ENCODE data around the gene UAP1L1.
"Not testable (repeated sequence)": the region's sequence is repeated elsewhere in the genome, so short reads cannot be mapped to it uniquely, and the experiment has no call there.

The UAP1L1 gene

DNA sequence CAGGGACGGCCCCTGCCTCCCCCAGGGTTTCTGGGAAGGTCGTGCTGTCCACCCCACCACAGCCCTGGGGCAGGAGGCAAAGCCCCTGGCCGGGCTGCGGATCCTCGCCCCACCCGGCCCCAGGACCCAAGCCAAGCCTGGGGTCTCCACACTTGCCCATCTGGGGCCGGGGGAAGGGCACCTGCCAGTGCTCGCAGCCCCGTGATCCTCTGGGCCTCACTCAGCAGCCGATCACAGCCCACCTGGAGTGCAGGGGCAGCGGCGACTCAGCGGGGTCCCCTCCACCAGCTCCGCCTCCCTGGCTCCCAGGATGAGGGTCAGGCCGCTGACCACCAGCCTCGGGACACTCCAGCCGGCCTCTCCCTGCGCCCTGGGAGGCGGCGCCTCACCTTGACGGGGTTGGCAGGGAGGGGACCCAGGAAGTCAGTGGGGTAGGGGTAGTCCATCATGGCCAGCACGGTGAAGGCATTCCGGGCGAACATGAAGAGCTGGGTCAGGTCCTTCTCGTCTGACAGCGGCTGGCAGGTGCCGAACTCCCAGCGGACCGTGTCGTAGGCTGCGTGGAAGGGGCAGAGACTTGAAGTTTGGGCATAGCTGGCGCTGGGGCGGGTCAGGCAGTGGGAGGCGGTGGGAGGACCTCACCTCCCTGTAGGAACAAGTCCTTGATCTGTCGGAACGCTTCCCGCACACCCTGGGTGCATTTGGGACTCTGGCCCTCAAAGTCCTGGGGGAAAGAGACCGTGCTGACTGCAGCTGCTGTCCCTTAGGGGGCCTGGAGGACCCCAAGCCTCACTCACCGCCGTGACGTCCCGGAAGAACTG is 35.5 kb downstream of the UAP1L1 start:
- no peak for DNase-seq (ENCODE audit: extremely low read depth in 1 of 2, low read depth in 1 of 2)

GRCh38 chr9:137113385-137114159 is 36.3 kb downstream of the UAP1L1 start:
- DNase-seq (ENCODE audit: extremely low read depth in 1 of 2, low read depth in 1 of 2) = no peak

DNA sequence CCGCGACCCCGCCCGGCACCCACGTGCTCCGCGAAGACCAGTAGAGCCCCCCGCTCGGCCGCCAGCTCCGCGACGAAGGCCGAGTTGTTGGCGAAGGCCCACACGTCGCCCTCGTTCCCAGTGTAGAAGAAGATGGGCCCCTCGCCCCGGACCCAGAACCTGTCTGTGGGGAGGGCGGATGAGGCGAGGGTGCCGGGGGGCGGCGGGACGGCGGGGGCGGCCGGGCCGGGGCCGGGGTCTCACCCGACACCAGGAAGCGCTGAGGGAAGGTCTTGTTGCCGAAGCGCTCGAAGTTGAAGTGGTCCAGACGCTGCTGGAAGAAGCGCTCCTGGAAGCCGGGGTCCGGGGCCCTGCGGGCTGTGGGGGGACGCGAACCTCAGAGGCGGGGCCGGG is 36.9 kb downstream of the UAP1L1 start:
- DNase-seq (ENCODE audit: extremely low read depth in 1 of 2, low read depth in 1 of 2) = no peak

DNA sequence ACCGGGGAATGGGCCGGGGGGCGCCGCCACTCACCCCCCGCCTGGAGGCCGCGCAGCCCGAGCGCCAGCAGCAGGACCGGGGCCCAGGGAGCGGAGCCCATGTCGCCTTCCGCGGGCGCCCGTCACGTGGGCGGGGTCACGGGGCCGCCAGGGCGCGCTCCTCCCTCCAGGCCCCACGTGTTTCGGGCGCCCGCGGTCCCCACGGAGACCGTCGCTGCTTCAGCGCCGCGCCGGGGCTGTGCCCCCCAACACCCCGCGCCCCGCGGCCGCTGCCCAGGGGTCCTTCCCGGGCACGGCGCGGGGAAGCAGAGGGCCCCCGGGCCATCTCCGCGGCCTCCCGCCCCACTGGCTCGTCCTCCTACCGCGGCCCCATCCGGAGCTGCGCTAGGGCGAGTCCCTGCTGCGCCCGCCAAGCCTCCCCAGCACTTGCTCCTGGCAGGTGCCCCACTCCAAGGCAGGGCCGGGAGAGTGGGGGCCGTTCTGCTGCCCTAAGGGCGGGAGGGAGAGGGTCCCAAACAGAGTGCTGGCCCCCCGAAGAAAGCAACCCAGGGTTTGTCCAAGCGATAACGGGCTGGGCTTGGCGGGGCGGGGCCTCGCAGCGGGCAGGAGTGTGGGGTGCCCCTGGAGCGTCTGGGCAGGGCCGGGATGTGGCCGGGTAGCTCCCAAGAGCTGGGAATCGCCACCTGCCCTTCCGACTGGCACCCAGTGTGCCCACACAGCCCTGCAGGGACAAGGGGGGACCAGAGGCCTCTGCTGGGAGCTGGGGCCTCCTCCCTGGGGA is 37.5 kb downstream of the UAP1L1 start, which contains the start of gene DPP7:
Gene DPP7, minus strand, starts transcription at position 121 of the 781 bp plus-strand sequence. Its CDS starts 20 bp downstream, at position 101.
- peak; percentile 40 to 75 for DNase-seq (ENCODE audit: extremely low read depth in 1 of 2, low read depth in 1 of 2)

DNA sequence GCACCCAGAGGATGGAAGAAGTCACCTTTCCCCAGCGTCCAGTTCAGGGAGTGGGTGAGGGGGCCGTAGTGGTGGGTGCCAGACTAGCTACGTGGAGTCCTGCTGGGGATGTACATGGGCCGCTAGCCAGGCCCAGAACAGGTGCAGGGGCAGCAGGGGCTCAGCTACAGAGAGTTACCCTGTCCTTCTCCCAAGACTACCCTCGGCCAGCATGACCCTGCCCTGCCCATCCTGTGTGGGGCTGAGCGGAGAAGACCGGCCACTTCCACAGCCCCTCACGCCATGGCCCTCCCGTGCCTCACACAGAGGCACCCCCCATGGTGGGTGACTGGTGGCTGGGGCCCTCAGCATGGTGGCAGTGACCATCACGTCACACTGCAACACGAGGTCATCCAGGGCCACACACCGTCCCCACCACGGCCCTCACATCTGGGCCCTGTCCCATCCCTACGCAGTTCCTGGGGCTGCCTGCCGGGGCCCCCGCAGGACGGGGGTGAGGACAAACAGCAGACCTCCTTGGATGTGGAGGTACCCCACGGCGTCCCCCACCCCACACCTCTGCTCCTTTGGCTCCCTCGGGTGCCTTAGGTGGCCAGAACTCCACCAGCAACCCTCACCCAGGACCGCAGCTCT is 38.2 kb downstream of the UAP1L1 start:
- DNase-seq (ENCODE audit: extremely low read depth in 1 of 2, low read depth in 1 of 2) = no peak

DNA sequence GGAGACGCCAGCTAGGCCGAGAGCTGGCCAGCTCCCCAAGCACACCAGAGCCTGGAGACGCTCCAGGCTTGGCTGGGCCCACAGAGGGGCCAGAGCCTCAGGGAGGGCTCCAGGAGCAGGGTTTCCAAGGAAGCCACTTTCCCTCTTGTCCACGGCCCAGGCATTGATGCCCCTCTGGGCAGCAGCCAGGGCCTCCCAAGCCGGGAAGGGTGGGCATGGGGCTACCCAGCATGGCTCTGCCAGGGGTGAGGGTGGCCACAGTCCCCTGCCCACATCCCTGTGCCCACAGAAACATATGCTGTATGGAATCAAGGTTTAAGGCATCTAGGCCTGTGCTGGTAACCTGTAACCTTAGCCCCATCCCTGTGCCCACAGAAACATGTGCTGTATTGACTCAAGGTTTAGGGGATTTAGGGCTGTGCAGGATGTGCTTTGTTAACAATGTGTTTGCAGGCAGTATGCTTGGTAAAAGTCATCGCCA is 38.8 kb downstream of the UAP1L1 start:
- no peak for DNase-seq (ENCODE audit: extremely low read depth in 1 of 2, low read depth in 1 of 2)

DNA sequence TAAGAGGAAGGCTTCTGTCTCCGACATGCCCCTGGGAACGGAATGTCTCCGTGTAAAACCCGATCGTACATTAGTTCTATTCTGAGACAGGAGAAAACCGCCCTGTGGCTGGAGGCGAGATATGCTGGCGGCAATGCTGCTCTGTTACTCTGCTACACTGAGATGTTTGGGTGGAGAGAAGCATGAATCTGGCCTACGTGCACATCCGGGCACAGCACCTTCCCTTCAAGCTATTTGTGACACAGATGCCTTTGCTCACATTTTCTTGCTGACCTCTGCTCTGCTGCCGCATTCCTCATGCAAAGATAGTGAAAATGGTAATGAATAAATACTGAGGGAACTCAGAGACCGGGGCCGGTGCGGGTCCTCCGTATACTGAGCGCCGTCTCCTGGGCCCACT is 39.4 kb downstream of the UAP1L1 start:
- no peak for DNase-seq (ENCODE audit: extremely low read depth in 1 of 2, low read depth in 1 of 2)

- DNase-seq (ENCODE audit: extremely low read depth in 1 of 2, low read depth in 1 of 2) = no peak
These were observed 40.0 kb downstream of the UAP1L1 start for GRCh38 chr9:137117269-137117731.

GRCh38 chr9:137118092-137118603 is 40.8 kb downstream of the UAP1L1 start:
- DNase-seq (ENCODE audit: extremely low read depth in 1 of 2, low read depth in 1 of 2) = not testable (repeated sequence)

GRCh38 chr9:137121927-137122795 is 44.8 kb downstream of the UAP1L1 start:
- DNase-seq (ENCODE audit: extremely low read depth in 1 of 2, low read depth in 1 of 2) = not testable (repeated sequence)

GRCh38 chr9:137122796-137123467 is 45.6 kb downstream of the UAP1L1 start:
- DNase-seq (ENCODE audit: extremely low read depth in 1 of 2, low read depth in 1 of 2) = not testable (repeated sequence)

- no peak for DNase-seq (ENCODE audit: extremely low read depth in 1 of 2, low read depth in 1 of 2)
These were observed 46.1 kb downstream of the UAP1L1 start for GRCh38 chr9:137123468-137123837.

- not testable (repeated sequence) for DNase-seq (ENCODE audit: extremely low read depth in 1 of 2, low read depth in 1 of 2)
These were observed 46.7 kb downstream of the UAP1L1 start for GRCh38 chr9:137123952-137124462.

DNA sequence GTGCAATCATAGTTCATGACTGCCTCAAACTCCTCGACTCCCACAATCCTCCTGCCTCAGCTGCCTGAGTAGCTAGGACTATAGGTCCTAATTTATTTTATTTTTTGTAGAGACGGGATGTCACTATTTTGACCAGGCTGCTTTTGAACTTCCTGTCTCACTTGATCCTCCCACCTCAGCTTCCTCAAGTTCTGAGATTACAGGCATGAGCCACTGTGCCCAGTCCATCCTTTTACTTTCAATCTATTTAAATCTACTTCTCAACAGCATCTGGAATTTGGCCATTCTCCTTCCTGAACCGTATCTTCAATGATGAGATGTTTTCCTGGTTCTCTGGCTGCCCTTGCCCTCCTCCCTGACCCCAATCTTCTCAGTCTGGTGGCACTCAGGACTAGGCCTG is 49.5 kb downstream of the UAP1L1 start:
- DNase-seq (ENCODE audit: extremely low read depth in 1 of 2, low read depth in 1 of 2) = no peak

GRCh38 chr9:137127301-137128157 is 50.2 kb downstream of the UAP1L1 start:
- no peak for DNase-seq (ENCODE audit: extremely low read depth in 1 of 2, low read depth in 1 of 2)

- DNase-seq (ENCODE audit: extremely low read depth in 1 of 2, low read depth in 1 of 2) = no peak
These were observed 51.0 kb downstream of the UAP1L1 start for GRCh38 chr9:137128158-137128861.

GRCh38 chr9:137128862-137129455 is 51.6 kb downstream of the UAP1L1 start:
- no peak for DNase-seq (ENCODE audit: extremely low read depth in 1 of 2, low read depth in 1 of 2)
